Spleen (tissue), 7 donors: ENCODE data around the gene SYNDIG1.

Experiments used
- POLR2A ChIP-seq, 3 donors: fragments of 450-650 bp; IDR thresholded peaks; one replicate each; pipeline ENCODE4 v1.5.1; 2017; ENCODE audit warnings: antibody characterized with exemption in 3 of 3, mild to moderate bottlenecking in 1 of 3
- TF ChIP-seq, protein P1 (sequence below), 11 experiments: fragments of 200-600 bp in 7 of 11; fragments of 450-650 bp in 4 of 11; sonication (generic) in 4 of 11; IDR thresholded peaks in 8 of 11; conservative IDR thresholded peaks in 3 of 11; 1 replicate in 7 of 11; 2 replicates in 4 of 11; pipeline versions ENCODE4 v1.4.0 to v1.8.0; 2016 to 2021; ENCODE audit warnings: antibody characterized with exemption in 11 of 11, inconsistent platforms in 4 of 11, mild to moderate bottlenecking in 1 of 11
- donor health status: DM: no; HTN: no; CAD: no; lungs with moderate emphysema.
- donor health status: DM: no; HTN: no; CAD: no.
- donor health status: DM: no; HTN: no; CAD: no.

DNA sequence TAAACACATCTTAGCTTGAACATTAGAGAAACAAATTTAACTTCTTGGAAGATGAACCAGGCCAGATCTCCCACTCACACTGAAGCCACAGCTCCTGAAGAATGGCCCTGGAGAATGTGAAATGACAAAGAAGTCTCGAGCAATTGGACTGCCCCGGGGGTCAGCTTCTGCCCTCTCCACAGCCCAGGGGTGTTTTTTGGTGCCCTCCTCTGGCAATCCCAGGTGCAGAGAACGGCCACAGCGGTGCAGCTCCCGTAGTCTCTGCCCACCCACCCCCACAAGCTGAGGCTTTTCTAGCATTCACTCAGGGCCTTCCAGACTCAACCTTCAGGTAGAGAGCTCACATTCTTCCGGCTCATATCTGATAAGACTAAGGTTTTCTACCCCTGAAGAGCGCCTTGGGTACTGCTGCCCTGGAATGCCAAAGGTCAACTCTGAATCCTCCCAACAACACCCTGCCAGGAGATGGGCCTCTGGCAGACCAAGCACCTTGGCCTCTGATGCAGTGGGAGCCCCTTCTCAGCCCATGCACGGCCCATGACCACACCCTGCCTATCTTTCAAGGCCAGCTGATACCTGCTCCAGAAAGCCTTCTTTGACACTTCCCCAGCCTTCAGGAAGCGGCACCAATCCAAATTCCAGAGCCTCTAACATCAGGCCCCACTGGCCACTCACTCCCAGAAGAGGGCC, 208.3 kb downstream of the SYNDIG1 start:
- TF ChIP-seq, protein P1, sequence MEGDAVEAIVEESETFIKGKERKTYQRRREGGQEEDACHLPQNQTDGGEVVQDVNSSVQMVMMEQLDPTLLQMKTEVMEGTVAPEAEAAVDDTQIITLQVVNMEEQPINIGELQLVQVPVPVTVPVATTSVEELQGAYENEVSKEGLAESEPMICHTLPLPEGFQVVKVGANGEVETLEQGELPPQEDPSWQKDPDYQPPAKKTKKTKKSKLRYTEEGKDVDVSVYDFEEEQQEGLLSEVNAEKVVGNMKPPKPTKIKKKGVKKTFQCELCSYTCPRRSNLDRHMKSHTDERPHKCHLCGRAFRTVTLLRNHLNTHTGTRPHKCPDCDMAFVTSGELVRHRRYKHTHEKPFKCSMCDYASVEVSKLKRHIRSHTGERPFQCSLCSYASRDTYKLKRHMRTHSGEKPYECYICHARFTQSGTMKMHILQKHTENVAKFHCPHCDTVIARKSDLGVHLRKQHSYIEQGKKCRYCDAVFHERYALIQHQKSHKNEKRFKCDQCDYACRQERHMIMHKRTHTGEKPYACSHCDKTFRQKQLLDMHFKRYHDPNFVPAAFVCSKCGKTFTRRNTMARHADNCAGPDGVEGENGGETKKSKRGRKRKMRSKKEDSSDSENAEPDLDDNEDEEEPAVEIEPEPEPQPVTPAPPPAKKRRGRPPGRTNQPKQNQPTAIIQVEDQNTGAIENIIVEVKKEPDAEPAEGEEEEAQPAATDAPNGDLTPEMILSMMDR (IDR thresholded peaks at IDR 0.05 in 8 of 11, conservative IDR thresholded peaks at IDR 0.05 in 3 of 11): no peak
- TF ChIP-seq POLR2A (IDR thresholded peaks at IDR 0.05): no peak
